Hepatocyte (in vitro differentiated cells): ENCODE results near the gene GALC.

Experiments used
- EZH2 ChIP-seq: fragments of 200-600 bp; sonication (generic); IDR thresholded peaks from 2 replicates; pipeline ENCODE4 v1.6.1; 2016; ENCODE audit warnings: antibody characterized with exemption, mild to moderate bottlenecking, borderline replicate concordance
- EZH2phosphoT487 ChIP-seq: fragments of 200-600 bp; sonication (generic); IDR thresholded peaks from one replicate; pipeline ENCODE4 v1.6.1; 2018; ENCODE audit warnings: antibody characterized with exemption, mild to moderate bottlenecking, low read depth, moderate library complexity; ENCODE audit not compliant: unreplicated experiment, severe bottlenecking
- TF ChIP-seq, protein P1 (sequence below): fragments of 200-600 bp; sonication (generic); IDR thresholded peaks from 2 replicates; pipeline ENCODE4 v1.5.1; 2016; ENCODE audit warnings: antibody characterized with exemption, mild to moderate bottlenecking; ENCODE audit not compliant: poor library complexity

DNA sequence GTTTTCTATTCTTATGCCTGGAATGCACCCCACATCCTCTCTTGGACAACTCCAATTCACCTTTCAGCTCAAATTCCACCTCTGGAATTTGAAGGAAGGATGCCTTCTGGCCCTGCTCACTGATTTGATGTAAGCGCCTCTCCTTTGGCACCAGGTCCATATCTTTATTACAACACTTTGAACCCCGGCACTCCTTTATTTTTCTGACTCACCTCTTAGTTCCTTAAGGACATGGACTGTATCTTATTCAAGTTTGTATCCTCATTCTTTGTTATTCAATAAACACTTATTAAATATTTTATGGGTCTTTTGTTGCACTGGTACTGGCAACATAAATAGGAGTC is 3.1 kb downstream of the GALC start:
- TF ChIP-seq, protein P1, sequence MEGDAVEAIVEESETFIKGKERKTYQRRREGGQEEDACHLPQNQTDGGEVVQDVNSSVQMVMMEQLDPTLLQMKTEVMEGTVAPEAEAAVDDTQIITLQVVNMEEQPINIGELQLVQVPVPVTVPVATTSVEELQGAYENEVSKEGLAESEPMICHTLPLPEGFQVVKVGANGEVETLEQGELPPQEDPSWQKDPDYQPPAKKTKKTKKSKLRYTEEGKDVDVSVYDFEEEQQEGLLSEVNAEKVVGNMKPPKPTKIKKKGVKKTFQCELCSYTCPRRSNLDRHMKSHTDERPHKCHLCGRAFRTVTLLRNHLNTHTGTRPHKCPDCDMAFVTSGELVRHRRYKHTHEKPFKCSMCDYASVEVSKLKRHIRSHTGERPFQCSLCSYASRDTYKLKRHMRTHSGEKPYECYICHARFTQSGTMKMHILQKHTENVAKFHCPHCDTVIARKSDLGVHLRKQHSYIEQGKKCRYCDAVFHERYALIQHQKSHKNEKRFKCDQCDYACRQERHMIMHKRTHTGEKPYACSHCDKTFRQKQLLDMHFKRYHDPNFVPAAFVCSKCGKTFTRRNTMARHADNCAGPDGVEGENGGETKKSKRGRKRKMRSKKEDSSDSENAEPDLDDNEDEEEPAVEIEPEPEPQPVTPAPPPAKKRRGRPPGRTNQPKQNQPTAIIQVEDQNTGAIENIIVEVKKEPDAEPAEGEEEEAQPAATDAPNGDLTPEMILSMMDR = no peak
- TF ChIP-seq EZH2 (no peak), EZH2phosphoT487 (no peak)
